Activated CD8-positive, alpha-beta T cell treated with anti-CD3 and anti-CD28 coated beads, Interleukin-2, amount 10 ng/mL, durations not matched to agents 7 days and 5 days (primary cell): Measurements from ENCODE around the gene ANTXR1. TPM values are rescaled to one million over a fixed set of nuclear protein-coding genes. Genes with fewer than 3 reads are reported as not detected.

Experiments used
- ATAC-seq: fragments of 150-1000 bp; cut with Tn5 transposase; one replicate; pipeline ENCODE4 v1.10.0; 2021; ENCODE audit warnings: moderate library complexity
- CTCF ChIA-PET: fragments of 350-600 bp; sonication (Branson Sonifier 250); formaldehyde crosslinking; loops from one replicate; lab custom pipeline; 2021; ENCODE audit warnings: antibody characterized with exemption; lab: Charles Lee
- POLR2A ChIA-PET: fragments of 350-600 bp; sonication (Branson Sonifier 250); formaldehyde crosslinking; loops from one replicate; lab custom pipeline; 2021; ENCODE audit warnings: antibody characterized with exemption; lab: Charles Lee
- DNase-seq: peaks from one replicate; pipeline ENCODE4 v3.0.0-alpha.2; 2020
- H3K27ac Mint-ChIP-seq: one replicate; pipeline ENCODE4 v1.8.0; 2021; ENCODE audit warnings: mild to moderate bottlenecking, mixed read lengths
- H3K27me3 Mint-ChIP-seq: one replicate; pipeline ENCODE4 v1.8.0; 2021; ENCODE audit warnings: low read depth, mixed read lengths
- H3K36me3 Mint-ChIP-seq: one replicate; pipeline ENCODE4 v1.8.0; 2021; ENCODE audit warnings: low read depth, mixed read lengths
- H3K4me1 Mint-ChIP-seq: one replicate; pipeline ENCODE4 v1.8.0; 2021; ENCODE audit warnings: low read depth, mixed read lengths
- H3K4me3 Mint-ChIP-seq: one replicate; pipeline ENCODE4 v1.8.0; 2021; ENCODE audit warnings: mild to moderate bottlenecking, mixed read lengths
- H3K9me3 Mint-ChIP-seq: one replicate; pipeline ENCODE4 v1.8.0; 2022; ENCODE audit warnings: mixed read lengths; ENCODE audit not compliant: insufficient read depth
- total RNA-seq, 2 experiments: library from RNA; stranded (reverse); gene quantifications; one replicate each; pipeline ENCODE4 v1.2.3, GENCODE V29; 2021

ANTXR1 gene
- total RNA-seq, 2 experiments from 2014 or later: 0.05 TPM; not detected in 1

- ChIA-PET CTCF (no interaction called here), POLR2A (no interaction called here)
- Mint-ChIP-seq H3K4me1 (no peaks in the 10 kb centered on the region), H3K27me3 (peaks cover 32% of the 10 kb centered on the region), H3K4me3 (no peak overlapping the region), H3K9me3 (no peaks in the 10 kb centered on the region), H3K36me3 (no peaks in the 10 kb centered on the region), H3K27ac (no peak overlapping the region)
- no peak for ATAC-seq
- no peak for DNase-seq
Observed at GRCh38 chr2:69278366-69278765, 265.4 kb downstream of the ANTXR1 start.

- Mint-ChIP-seq H3K4me1 (no peaks in the 10 kb centered on the region), H3K27ac (no peak overlapping the region), H3K9me3 (no peaks in the 10 kb centered on the region), H3K36me3 (no peaks in the 10 kb centered on the region), H3K27me3 (peaks cover 24% of the 10 kb centered on the region), H3K4me3 (no peak overlapping the region)
- ChIA-PET POLR2A (no interaction called here), CTCF (no interaction called here)
- no peak for ATAC-seq
- DNase-seq: no peak
Observed at GRCh38 chr2:69279211-69279610, 266.2 kb downstream of the ANTXR1 start.

DNA sequence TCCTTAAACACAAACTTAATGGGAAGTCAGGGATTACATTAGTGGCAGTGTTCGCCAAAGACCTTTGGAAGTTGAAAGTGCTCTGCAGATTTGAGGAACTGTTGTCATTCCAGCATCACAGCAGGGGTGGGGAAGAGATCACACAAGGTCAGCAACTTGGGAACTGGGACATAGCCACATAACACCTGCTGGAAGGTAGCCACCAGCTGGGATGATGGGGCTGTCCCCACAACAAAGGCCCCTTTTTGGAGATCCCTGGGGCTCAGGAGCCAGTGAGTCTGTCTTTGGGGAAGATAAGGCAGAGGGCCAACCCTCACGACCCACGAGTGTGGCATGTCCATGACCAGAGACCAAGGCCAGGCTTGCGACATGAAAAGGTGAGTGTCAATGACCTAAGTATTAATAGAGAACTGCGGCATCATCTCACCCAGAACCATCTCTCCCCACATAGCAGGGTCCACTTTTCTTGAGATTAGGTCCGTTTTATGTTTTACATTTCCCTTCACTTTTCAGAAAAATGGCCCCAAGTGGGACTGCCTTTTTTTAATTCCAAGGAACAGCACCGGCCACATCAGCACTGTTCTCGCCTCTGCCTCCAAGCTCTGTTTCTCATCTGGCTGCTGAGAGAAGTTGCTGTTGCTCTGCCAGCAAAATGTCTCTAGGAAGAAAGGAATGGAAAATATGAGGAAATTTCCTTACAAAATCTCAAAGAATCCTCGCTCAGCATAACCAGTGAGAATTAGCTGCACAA, 267.1 kb downstream of the ANTXR1 start:
- Mint-ChIP-seq H3K36me3 (no peaks in the 10 kb centered on the region), H3K9me3 (no peaks in the 10 kb centered on the region), H3K4me3 (no peak overlapping the region), H3K27ac (no peak overlapping the region), H3K27me3 (peaks cover 22% of the 10 kb centered on the region), H3K4me1 (no peaks in the 10 kb centered on the region)
- ATAC-seq: no peak
- ChIA-PET POLR2A (no interaction called here), CTCF (no interaction called here)
- no peak for DNase-seq

- Mint-ChIP-seq H3K4me3 (no peak overlapping the region), H3K27ac (no peak overlapping the region), H3K4me1 (peaks cover 1% of the 10 kb centered on the region), H3K36me3 (no peaks in the 10 kb centered on the region), H3K9me3 (no peaks in the 10 kb centered on the region), H3K27me3 (peaks cover 18% of the 10 kb centered on the region)
- no peak for ATAC-seq
- no peak for DNase-seq
- CTCF ChIA-PET: no interaction called here
- POLR2A ChIA-PET: no interaction called here
Observed at GRCh38 chr2:69280796-69281412, 267.9 kb downstream of the ANTXR1 start.

DNA sequence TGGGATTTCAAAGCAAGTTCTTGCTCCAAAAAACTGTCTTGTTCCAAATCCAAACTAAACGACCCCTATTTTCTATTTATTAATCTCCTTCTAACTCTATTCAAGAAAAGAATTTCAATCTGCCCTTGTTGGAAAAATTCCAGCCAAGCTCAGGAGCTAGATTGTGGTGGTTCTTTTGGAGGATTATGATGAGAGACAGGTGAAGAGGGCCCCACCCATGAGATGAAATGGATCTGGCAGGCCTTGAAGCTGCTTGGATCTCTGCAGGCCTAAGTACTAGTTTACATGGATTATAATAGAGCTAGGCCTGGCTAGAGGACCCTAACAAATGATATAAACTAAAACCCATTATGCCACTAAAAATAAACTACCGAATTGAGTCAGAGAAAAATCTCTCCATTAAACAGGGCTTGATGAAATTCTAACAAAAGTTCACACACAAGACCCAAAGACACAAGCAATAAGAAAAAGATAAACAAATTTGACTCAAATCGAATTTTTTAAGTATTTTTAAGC, 272.5 kb downstream of the ANTXR1 start:
- Mint-ChIP-seq H3K4me3 (no peak overlapping the region), H3K27ac (no peak overlapping the region), H3K9me3 (no peaks in the 10 kb centered on the region), H3K36me3 (no peaks in the 10 kb centered on the region), H3K27me3 (peaks cover 10% of the 10 kb centered on the region), H3K4me1 (peaks cover 4% of the 10 kb centered on the region)
- ATAC-seq: no peak
- ChIA-PET CTCF (interaction anchor here (1.3 kb wide), 1 partner anchor 18 kb away, joined by 4 read pairs; no protein-coding TSS in a partner anchor), POLR2A (no interaction called here)
- no peak for DNase-seq

DNA sequence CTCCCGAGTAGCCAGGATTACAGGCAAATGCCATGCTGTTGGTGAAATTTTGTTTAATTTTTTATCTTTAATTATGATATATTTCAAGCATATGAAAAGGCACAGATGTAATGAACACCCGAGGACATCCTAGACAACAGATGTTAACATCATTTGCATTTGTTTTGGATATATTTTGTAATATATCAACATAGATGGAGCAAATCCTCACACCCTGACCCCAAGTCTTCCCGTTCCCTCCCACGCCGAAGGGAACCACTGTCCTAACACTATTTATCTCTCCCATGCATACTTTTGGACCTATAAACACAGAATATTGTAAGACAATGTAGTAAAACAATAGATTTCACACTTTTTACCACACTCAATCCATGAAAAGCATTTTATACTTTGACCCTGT, 274.6 kb downstream of the ANTXR1 start:
- CTCF ChIA-PET: no interaction called here
- POLR2A ChIA-PET: no interaction called here
- no peak overlapping the region for H3K4me3 Mint-ChIP-seq
- H3K4me1 Mint-ChIP-seq: peaks cover 4% of the 10 kb centered on the region
- no peaks in the 10 kb centered on the region for H3K36me3 Mint-ChIP-seq
- ATAC-seq (no peak), DNase-seq (no peak)
- H3K27ac Mint-ChIP-seq: no peak overlapping the region
- H3K27me3 Mint-ChIP-seq: peaks cover 15% of the 10 kb centered on the region
- no peaks in the 10 kb centered on the region for H3K9me3 Mint-ChIP-seq

DNA sequence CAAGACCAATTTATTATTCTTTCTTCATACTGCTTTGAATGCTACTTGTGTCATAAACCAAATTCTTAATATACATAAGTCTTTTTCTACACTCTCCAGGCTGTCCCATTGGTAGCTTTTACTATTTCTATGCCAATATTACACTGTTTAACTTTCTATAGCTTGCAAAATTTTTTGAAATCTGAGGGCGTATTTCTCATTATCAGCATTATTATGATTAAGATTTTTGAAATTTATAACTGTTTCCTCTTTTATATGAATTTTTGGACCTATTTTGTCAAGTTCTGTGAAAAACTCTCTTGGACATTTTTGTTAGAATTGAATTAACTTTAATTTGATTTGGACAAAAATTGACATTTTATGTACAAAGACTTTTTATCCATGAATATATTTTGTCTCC, 275.4 kb downstream of the ANTXR1 start:
- ChIA-PET POLR2A (interaction anchor here (0.6 kb wide), 1 partner anchor 13 kb away, joined by 3 read pairs; no protein-coding TSS in a partner anchor), CTCF (no interaction called here)
- Mint-ChIP-seq H3K36me3 (no peaks in the 10 kb centered on the region), H3K9me3 (no peaks in the 10 kb centered on the region), H3K27me3 (peaks cover 9% of the 10 kb centered on the region), H3K4me1 (peaks cover 4% of the 10 kb centered on the region), H3K4me3 (no peak overlapping the region), H3K27ac (no peak overlapping the region)
- no peak for DNase-seq
- no peak for ATAC-seq

DNA sequence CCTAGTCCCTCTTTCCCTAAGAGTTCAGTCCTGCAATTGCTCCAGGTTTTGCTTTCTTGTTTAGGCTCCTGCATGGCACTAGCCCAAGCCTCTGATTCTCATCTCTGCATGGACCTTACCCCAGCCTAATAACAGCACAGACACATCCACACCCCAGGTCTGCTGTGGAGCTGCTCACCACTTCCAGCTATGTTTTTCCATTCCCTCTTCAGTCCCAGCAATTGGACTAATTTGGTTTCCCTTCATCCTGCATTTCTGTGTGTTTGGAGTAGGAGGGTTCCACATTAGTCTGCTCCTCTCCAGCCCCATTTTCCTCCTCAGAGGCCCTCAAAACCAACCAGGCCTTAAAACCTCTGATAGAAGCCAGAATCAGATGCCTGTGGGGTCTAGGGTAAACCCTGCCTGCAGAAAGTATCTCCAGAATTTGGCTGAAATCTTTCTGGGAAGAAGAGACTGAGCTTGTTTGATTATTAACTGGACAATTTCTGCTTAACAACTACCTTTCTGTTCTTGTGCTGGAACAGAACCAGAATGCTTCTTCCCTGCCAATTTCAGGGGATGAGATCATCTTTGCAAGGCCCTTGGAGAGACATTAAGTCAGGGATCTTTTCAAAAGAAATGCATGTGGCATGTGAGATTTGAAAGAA, 278.1 kb downstream of the ANTXR1 start:
- POLR2A ChIA-PET: no interaction called here
- CTCF ChIA-PET: interaction anchor here (0.9 to 1.2 kb wide), 2 partner anchors 13 to 15 kb away, joined by 3 read pairs; no protein-coding TSS in a partner anchor
- H3K27me3 Mint-ChIP-seq: peaks cover 9% of the 10 kb centered on the region
- DNase-seq (no peak), ATAC-seq (no peak)
- no peak overlapping the region for H3K27ac Mint-ChIP-seq
- H3K4me3 Mint-ChIP-seq: no peak overlapping the region
- H3K4me1 Mint-ChIP-seq: peaks cover 1% of the 10 kb centered on the region
- H3K9me3 Mint-ChIP-seq: no peaks in the 10 kb centered on the region
- H3K36me3 Mint-ChIP-seq: no peaks in the 10 kb centered on the region

GRCh38 chr2:69291721-69292120, 278.7 kb downstream of the ANTXR1 start:
- Mint-ChIP-seq H3K27ac (no peak overlapping the region), H3K36me3 (no peaks in the 10 kb centered on the region), H3K4me1 (no peaks in the 10 kb centered on the region), H3K4me3 (no peak overlapping the region), H3K27me3 (peaks cover 9% of the 10 kb centered on the region), H3K9me3 (no peaks in the 10 kb centered on the region)
- ChIA-PET CTCF (interaction anchor here (1.2 kb wide), 1 partner anchor 14 kb away, joined by 3 read pairs; no protein-coding TSS in a partner anchor), POLR2A (no interaction called here)
- ATAC-seq: no peak
- DNase-seq: no peak

DNA sequence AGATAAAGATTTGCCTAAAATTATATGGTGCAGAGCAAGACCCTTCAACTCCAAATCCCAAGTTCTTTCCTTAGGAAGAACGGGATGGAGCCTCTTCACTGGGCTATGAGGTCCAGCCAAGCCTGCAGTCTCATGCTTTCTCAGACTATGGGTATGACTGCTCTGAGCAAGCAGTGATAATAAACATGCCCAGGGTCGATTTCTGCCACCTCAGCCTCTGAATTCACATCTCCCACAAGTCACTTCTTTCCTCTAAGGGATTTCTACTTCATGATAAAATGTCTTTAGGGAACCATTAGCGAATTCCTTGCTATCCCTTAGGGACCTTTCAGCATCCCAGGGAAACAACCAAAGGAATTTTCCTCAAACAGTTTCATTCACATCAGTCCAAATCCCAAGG, 279.3 kb downstream of the ANTXR1 start:
- Mint-ChIP-seq H3K36me3 (no peaks in the 10 kb centered on the region), H3K27ac (no peak overlapping the region), H3K27me3 (peaks cover 9% of the 10 kb centered on the region), H3K9me3 (no peaks in the 10 kb centered on the region), H3K4me1 (no peaks in the 10 kb centered on the region), H3K4me3 (no peak overlapping the region)
- ATAC-seq (no peak), DNase-seq (no peak)
- POLR2A ChIA-PET: no interaction called here
- CTCF ChIA-PET: no interaction called here

DNA sequence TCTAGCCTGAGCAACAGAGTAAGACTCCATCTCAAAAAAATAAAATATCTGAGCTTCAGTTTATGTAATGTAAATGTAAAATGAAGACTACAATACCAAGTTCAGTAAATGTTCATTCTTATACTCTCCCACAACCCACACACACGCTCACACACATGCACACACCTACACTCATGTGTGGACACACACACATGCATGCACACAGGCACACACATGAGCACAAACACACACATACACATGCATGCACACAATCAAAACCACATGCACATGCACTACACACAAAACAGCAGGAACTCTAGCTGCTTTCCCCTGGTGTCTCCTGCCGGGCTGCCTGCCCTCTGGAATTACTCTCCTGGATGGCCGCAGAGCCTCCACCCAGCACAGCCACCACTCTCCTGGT, 283.4 kb downstream of the ANTXR1 start:
- CTCF ChIA-PET: interaction anchor here (1.0 kb wide), 1 partner anchor 10 kb away, joined by 4 read pairs; no protein-coding TSS in a partner anchor
- no peaks in the 10 kb centered on the region for H3K36me3 Mint-ChIP-seq

DNA sequence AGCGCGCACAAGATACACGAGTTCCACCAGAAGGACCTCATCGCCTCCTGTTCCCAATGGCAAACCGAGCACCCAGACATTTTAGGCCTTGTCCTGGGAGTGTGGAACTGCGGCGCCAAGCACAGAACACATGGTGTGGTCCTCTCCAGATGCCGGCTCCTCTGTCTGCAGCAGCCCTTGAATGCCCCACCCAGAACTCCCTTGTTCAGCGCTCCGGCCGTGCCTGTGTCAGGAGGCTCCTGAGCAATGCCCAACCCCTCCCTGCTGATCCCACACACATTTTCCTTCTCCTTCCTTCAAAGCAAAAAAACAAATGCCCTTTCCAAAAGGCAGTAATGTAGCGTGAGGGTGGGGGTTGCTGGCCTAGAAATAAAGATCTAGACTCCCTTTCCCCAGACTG, 284.2 kb downstream of the ANTXR1 start:
- H3K4me1 Mint-ChIP-seq: no peaks in the 10 kb centered on the region
- no peaks in the 10 kb centered on the region for H3K9me3 Mint-ChIP-seq
- POLR2A ChIA-PET: no interaction called here
- CTCF ChIA-PET: no interaction called here
- DNase-seq (no peak), ATAC-seq (no peak)
- no peak overlapping the region for H3K4me3 Mint-ChIP-seq
- no peaks in the 10 kb centered on the region for H3K36me3 Mint-ChIP-seq
- H3K27ac Mint-ChIP-seq: no peak overlapping the region
- peaks cover 12% of the 10 kb centered on the region for H3K27me3 Mint-ChIP-seq

More for the DNA sequence above, 283.4 kb downstream of the ANTXR1 start:
- Mint-ChIP-seq H3K27ac (no peak overlapping the region), H3K4me3 (no peak overlapping the region), H3K9me3 (no peaks in the 10 kb centered on the region), H3K27me3 (peaks cover 5% of the 10 kb centered on the region), H3K4me1 (no peaks in the 10 kb centered on the region)
- DNase-seq (no peak), ATAC-seq (no peak)
- POLR2A ChIA-PET: no interaction called here
